ENCODE results near the gene PHLDA3. TPM values are rescaled to one million over a fixed set of nuclear protein-coding genes. Genes with fewer than 3 reads are reported as not detected.
"Not testable (repeated sequence)": the region's sequence is repeated elsewhere in the genome, so short reads cannot be mapped to it uniquely, and the experiment has no call there.

Gene PHLDA3
- total RNA-seq, 1 experiment from 2014 or later, result 11.7 TPM

- no peak for DNase-seq (ENCODE audit: low read depth)
These were observed 17.2 kb upstream of the PHLDA3 start for GRCh38 chr1:201486187-201486586.

- no peak for DNase-seq (ENCODE audit: low read depth)
These were observed 16.3 kb upstream of the PHLDA3 start for GRCh38 chr1:201485184-201485774.

DNA sequence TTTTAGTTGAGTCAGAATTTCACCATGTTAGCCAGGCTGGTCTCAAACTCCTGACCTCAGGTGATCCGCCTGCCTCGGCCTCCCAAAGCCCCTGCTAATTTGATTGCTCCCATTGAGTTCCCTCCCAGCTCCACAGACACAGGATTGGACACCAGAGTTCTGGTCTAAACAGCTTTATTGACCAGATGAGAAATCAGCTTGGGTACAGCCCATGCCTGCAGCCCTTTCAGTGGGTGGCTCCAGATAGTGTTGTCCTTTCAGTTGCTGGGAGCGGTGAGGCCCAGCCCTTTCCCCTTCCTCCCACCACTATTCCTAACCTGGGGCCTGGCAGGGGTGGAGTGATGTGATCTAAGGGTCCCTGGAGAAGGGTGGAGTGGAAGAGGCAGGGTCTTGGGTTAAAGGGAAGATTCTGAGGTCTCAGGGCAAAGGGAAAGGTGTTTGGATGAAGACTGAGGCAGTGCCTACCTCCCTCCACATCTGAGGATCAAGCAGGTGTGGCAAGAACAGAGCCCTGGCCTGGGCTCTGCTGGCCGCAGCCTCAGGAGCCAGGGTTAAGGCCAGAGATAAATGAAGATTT is 14.5 kb upstream of the PHLDA3 start:
- DNase-seq (ENCODE audit: low read depth), result no peak

DNA sequence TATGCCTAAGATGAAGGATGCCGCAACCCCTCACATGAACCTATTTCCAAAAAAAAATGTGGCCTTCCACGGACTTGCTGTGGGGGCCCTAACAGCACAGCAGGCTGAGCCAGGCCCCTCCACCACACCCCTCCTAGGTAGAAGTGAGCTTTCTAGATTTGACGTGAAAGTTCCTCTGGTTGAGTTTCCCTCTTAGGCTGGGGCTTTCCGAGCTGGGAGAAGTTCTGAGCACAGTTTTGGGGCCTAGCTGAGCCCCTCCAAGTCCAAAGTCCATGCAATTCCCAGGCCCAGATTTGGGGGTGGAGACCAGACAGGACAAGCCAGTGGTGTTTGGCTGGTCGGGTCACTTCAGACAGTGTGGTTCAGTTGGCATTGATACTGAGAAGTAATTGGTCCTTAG is 13.8 kb upstream of the PHLDA3 start:
- no peak for DNase-seq (ENCODE audit: low read depth)

- DNase-seq (ENCODE audit: low read depth), result peak; percentile 85
These were observed 12.9 kb upstream of the PHLDA3 start for GRCh38 chr1:201481761-201482493.

DNA sequence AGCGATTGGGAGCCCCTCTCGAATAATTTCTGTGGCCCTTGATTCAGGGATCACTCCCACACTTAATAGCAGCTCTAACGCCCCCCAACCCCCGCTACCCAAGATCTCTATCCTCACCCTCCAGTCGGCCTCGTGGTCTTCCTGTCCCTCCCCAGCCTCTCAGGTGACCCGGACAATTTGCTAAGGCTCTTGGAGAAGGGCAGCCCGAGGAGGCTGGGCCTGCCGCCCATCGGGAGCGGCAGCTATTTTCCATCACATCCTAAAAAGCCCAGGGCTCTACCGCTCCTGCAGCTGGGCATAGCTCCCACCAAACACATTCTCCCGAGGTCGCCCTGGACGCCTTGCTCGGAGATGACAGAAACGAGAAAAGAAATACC is 12.0 kb upstream of the PHLDA3 start:
- DNase-seq (ENCODE audit: low read depth), result no peak

- peak; percentile 56 for DNase-seq (ENCODE audit: low read depth)
These were observed 11.4 kb upstream of the PHLDA3 start for GRCh38 chr1:201480231-201481003.

GRCh38 chr1:201479201-201479730 is 10.3 kb upstream of the PHLDA3 start:
- DNase-seq (ENCODE audit: low read depth), result no peak

DNA sequence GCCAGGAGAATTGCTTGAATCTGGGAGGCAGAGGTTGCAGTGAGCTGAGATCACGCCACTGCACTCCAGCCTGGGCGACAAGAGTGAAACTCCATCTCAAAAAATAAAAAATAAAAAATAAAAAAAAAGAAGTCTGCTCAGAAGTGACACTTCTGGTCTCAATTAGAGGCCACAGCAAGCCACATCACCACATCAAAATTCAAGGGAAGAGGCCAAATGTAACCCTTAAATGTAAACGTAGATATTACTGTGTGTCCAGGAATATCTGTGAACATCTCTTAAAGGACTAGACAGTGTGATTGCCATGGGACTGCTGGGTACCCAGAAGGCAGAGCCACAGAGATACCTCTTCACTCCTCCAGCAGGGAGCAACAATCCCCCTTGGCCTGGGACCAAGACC is 9.7 kb upstream of the PHLDA3 start:
- DNase-seq (ENCODE audit: low read depth), result not testable (repeated sequence)

DNA sequence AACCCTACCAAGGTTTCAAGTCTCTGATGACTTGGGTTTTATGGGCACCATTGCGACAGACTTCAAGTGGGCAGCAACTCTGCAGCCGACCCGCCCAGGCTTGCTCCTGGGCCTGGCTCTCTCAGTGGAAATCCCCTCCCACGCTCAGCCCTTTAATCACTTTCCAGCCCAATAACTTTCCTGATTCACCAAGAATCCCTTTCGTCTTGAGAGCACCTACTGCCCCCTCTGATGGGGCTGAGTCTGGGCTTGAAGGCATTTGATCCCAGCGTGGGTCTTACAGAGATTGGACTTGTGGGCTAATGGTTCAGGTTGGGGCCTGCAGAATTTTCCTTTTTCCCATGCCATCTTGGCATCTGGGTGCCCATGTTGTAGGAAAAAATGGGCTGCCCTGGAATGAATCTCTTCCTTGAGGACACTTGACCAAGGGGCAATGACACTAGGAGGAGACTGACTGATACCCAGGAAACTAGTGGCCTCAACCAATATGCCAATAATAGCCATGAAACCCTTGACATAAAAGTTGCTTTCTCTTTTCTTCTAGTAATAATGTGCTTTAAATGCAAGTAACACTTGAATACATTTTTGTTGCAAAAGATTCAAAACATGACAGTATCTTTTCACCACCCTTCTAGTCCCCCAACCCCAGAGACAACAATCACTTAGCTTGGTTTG is 7.8 kb upstream of the PHLDA3 start:
- DNase-seq (ENCODE audit: low read depth), result peak; percentile 77

DNA sequence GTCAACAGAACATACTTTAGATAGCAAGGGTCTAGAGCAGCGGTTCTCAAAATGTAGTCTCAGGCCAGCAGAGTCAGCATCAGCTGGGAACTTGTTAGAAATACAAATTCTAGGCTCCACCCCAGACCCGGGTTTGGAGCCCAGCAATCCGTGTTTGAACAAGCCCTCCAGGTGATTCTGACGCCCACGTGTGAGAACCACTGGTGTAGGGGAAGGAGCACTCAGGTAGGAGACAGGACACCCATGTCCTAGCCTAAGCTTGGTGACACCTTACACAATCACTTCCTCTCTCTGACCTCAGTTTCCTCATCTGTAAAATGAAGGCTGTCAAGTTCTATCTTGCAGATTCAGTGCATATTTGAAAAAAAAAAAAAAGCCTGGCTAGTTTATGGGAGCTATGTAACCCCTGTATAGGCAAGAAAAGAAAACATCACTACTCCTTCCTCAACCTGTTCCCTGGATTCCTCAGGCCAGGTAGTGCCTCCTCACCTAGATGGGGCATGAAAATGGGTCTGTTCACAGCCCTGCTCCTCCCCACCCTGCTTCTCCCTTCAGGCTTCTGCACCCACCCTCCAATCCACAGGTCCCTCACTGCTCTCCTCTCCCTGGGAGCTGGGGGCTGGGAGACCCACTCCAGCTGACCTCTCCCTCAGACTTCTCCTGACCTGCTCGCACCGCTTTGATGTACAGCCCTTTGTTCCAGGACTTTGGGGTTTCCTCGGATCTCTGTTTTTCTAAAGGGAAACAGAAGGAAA is 7.1 kb upstream of the PHLDA3 start:
- DNase-seq (ENCODE audit: low read depth), result no peak

DNA sequence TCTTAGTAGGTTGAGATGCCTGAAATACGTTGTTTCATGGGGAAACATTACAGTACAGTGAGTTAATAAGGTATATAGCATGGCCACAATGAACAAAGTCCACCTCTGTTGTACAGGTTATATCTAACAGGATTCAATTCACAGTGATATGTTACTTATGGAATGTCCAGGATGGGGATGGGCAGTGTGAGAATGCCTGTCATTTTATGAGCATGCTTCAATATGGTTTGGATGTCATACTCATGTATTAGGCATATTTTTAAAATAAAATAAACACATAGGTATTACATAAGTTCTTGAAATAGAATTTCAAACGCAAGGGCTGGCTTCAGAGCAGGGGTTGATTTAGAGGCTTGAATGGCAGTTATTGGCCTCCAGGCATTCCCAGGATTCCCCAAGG is 6.1 kb upstream of the PHLDA3 start:
- no peak for DNase-seq (ENCODE audit: low read depth)

DNA sequence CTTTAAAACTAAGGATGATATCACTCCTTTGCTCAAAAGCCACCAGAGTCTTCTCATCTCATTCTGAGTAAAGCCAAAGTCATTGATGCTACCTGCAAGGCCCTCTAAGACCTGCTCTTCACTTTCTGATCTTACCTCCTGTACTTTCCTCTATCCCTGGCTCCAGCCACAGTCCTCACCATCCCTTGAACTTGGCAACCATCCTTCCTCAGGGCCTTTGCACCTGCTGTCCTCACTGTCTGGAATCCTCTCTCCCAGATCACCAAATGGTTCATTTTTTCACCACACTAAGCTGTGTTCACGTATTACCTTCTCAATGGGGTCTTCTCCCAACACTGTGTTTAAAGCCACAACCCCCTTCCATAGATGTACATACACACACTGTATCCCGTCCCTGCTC is 4.3 kb upstream of the PHLDA3 start:
- DNase-seq (ENCODE audit: low read depth), result no peak

DNA sequence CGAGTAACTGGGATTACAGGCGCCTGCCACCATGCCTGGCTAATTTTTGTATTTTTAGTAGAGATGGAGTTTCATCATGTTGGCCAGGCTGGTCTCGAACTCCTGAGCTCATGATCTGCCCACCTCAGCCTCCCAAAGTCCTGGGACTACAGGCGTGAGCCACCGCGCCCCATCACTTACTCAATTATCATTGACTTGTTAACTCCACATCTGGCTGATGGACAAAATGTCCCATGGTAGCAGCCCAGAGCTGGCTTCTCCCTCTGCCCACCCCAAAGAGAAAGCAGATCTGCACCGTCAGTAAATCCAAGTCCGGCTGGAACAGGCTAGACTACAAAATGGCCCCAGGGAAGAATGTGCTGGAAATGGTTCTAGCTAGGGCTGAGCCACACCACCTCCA is 3.3 kb upstream of the PHLDA3 start:
- DNase-seq (ENCODE audit: low read depth), result not testable (repeated sequence)

GRCh38 chr1:201471772-201472171 is 2.8 kb upstream of the PHLDA3 start:
- peak; percentile 50 for DNase-seq (ENCODE audit: low read depth)

GRCh38 chr1:201470581-201470980 is 1.6 kb upstream of the PHLDA3 start:
- DNase-seq (ENCODE audit: low read depth), result no peak

GRCh38 chr1:201469645-201470074 is 672 bp upstream of the PHLDA3 start:
- no peak for DNase-seq (ENCODE audit: low read depth)

DNA sequence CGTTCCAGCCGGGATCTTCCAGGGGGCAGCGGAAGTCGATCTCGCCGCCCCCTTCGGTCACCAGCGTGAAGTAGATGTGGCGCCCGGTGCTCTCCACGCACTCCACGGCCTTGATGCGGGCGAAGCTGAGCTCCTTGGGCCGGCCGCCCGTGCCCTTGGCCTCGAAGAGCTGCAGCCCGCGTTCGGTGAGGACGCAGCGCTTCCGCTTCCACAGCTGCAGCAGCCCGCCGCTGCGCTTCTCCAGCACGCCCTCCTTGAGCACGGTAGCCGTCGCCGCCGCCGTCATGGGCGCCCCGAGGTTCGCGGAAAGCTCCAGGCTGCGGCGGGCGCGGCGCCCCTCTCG is 516 bp downstream of the PHLDA3 start:
- peak; percentile 57 for DNase-seq (ENCODE audit: low read depth)

DNA sequence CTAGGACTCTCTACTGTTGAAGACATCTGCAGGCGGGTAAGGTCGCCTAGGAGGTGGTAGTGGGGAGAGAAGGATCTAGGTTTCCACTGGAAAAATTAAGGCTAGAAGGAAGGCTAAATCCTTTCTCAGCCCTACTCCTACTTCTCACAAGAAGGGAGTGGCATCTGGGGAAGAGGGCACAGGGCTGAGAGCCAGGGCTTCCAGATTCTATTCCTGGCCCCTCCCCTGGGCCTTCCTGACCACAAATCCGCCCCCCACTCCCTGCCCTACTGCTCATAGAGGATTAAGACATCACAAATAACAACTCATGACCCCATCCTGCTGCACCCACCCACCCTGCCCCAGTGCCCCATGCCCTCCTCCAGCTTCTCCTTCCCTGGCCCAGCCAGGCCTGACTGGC is 2.5 kb downstream of the PHLDA3 start:
- peak; percentile 52 for DNase-seq (ENCODE audit: low read depth)

DNA sequence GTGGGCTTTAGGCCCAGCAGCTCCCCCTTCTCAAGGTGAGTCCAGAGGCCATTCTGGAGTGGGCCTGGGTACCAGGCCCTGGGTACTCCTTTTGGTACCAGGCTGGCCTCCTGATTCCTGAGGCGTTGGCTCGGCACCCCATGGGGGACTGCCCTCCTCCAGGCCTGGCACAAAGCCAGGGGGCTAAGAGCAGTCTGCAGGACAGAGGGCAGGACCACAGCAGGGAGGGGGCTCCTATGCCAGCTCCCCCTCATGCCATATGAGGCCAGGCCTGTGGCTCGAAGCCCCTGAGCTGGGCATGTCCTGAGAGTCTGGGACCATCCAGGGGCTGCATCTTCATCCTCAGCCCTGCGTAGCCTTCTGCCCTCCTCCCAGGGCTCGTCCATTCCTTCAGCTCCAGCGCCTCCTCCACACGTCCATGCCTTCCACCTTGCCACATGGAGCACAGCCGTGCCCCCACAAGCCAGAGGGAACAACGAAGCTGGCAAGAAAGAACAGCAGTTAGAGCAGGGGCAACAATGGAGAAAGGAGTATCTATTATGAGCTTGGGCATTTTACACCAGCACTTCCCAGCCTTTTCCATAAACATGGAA is 3.2 kb downstream of the PHLDA3 start:
- no peak for DNase-seq (ENCODE audit: low read depth)
